Neuron (in vitro differentiated cells): ENCODE measurements around the gene MARCHF3.
"Not testable (repeated sequence)": the region's sequence is repeated elsewhere in the genome, so short reads cannot be mapped to it uniquely, and the experiment has no call there.

Experiments
- H2AFZ ChIP-seq: one replicate; pipeline ENCODE4 v1.6.1; 2013; ENCODE audit warnings: low read depth, mild to moderate bottlenecking, inconsistent platforms, low read length, moderate library complexity
- H3K27me3 ChIP-seq: one replicate; pipeline ENCODE4 v1.6.1; 2013; ENCODE audit warnings: low read length; ENCODE audit not compliant: insufficient read depth
- H3K36me3 ChIP-seq: one replicate; pipeline ENCODE4 v1.6.1; 2013; ENCODE audit warnings: low read length; ENCODE audit not compliant: insufficient read depth
- H3K4me1 ChIP-seq: one replicate; pipeline ENCODE4 v1.6.1; 2013; ENCODE audit warnings: low read length; ENCODE audit not compliant: insufficient read depth
- H3K4me3 ChIP-seq: 2 replicates; pipeline ENCODE4 v1.5.1; 2013; ENCODE audit warnings: mild to moderate bottlenecking, low read length, moderate library complexity
- H3K9me3 ChIP-seq: one replicate; pipeline ENCODE4 v1.6.1; 2013; ENCODE audit warnings: low read length

Gene MARCHF3

GRCh38 chr5:127014573-127014972, 15.8 kb downstream of the MARCHF3 start:
- Histone ChIP-seq H3K9me3 (no peaks in the 10 kb centered on the region), H3K27me3 (no peaks in the 10 kb centered on the region), H3K4me1 (no peaks in the 10 kb centered on the region), H3K4me3 (no peak overlapping the region), H3K36me3 (no peaks in the 10 kb centered on the region), H2AFZ (no peak overlapping the region)

GRCh38 chr5:127013407-127013806, 17.0 kb downstream of the MARCHF3 start:
- Histone ChIP-seq H3K4me1 (no peaks in the 10 kb centered on the region), H3K36me3 (no peaks in the 10 kb centered on the region), H3K27me3 (no peaks in the 10 kb centered on the region), H3K4me3 (no peak overlapping the region), H3K9me3 (no peaks in the 10 kb centered on the region), H2AFZ (no peak overlapping the region)

GRCh38 chr5:127012916-127013315, 17.4 kb downstream of the MARCHF3 start:
- no peak overlapping the region for H3K4me3 ChIP-seq
- no peaks in the 10 kb centered on the region for H3K36me3 ChIP-seq
- no peaks in the 10 kb centered on the region for H3K4me1 ChIP-seq
- H3K27me3 ChIP-seq = no peaks in the 10 kb centered on the region
- no peak overlapping the region for H2AFZ ChIP-seq
- H3K9me3 ChIP-seq = no peaks in the 10 kb centered on the region

- Histone ChIP-seq H3K4me3 (no peak overlapping the region), H3K36me3 (no peaks in the 10 kb centered on the region), H2AFZ (no peak overlapping the region), H3K4me1 (no peaks in the 10 kb centered on the region), H3K9me3 (no peaks in the 10 kb centered on the region), H3K27me3 (no peaks in the 10 kb centered on the region)
Measured at GRCh38 chr5:127011961-127012644, 18.3 kb downstream of the MARCHF3 start.

GRCh38 chr5:127011153-127011552, 19.2 kb downstream of the MARCHF3 start:
- no peaks in the 10 kb centered on the region for H3K36me3 ChIP-seq
- no peak overlapping the region for H2AFZ ChIP-seq
- no peaks in the 10 kb centered on the region for H3K4me1 ChIP-seq
- H3K4me3 ChIP-seq = no peak overlapping the region
- H3K27me3 ChIP-seq = no peaks in the 10 kb centered on the region
- no peaks in the 10 kb centered on the region for H3K9me3 ChIP-seq

- H2AFZ ChIP-seq = no peak overlapping the region
- H3K27me3 ChIP-seq = no peaks in the 10 kb centered on the region
- H3K4me1 ChIP-seq = no peaks in the 10 kb centered on the region
- H3K4me3 ChIP-seq = no peak overlapping the region
- H3K9me3 ChIP-seq = no peaks in the 10 kb centered on the region
- no peaks in the 10 kb centered on the region for H3K36me3 ChIP-seq
Measured at GRCh38 chr5:127010362-127010761, 20.0 kb downstream of the MARCHF3 start.

- no peaks in the 10 kb centered on the region for H3K27me3 ChIP-seq
- no peaks in the 10 kb centered on the region for H3K36me3 ChIP-seq
Measured at GRCh38 chr5:127009784-127010183, 20.6 kb downstream of the MARCHF3 start.

GRCh38 chr5:127008300-127008975, 21.9 kb downstream of the MARCHF3 start:
- H3K4me3 ChIP-seq = no peak overlapping the region
- H3K36me3 ChIP-seq = no peaks in the 10 kb centered on the region
- no peaks in the 10 kb centered on the region for H3K4me1 ChIP-seq
- H2AFZ ChIP-seq = no peak overlapping the region
- H3K9me3 ChIP-seq = no peaks in the 10 kb centered on the region
- no peaks in the 10 kb centered on the region for H3K27me3 ChIP-seq

More at GRCh38 chr5:127009784-127010183, 20.6 kb downstream of the MARCHF3 start:
- H2AFZ ChIP-seq = no peak overlapping the region
- H3K4me1 ChIP-seq = no peaks in the 10 kb centered on the region
- H3K9me3 ChIP-seq = no peaks in the 10 kb centered on the region
- H3K4me3 ChIP-seq = no peak overlapping the region

- H3K4me3 ChIP-seq = no peak overlapping the region
- H2AFZ ChIP-seq = no peak overlapping the region
- no peaks in the 10 kb centered on the region for H3K36me3 ChIP-seq
- no peaks in the 10 kb centered on the region for H3K27me3 ChIP-seq
- peaks cover 3% of the 10 kb centered on the region for H3K4me1 ChIP-seq
- no peaks in the 10 kb centered on the region for H3K9me3 ChIP-seq
Measured at GRCh38 chr5:127007522-127007921, 22.8 kb downstream of the MARCHF3 start.

GRCh38 chr5:127006744-127007143, 23.6 kb downstream of the MARCHF3 start:
- Histone ChIP-seq H2AFZ (no peak overlapping the region), H3K4me3 (no peak overlapping the region), H3K36me3 (no peaks in the 10 kb centered on the region), H3K27me3 (no peaks in the 10 kb centered on the region), H3K9me3 (no peaks in the 10 kb centered on the region), H3K4me1 (peaks cover 11% of the 10 kb centered on the region)

- peaks cover 11% of the 10 kb centered on the region for H3K4me1 ChIP-seq
- H3K36me3 ChIP-seq, H3K4me3 ChIP-seq, H3K9me3 ChIP-seq, H2AFZ ChIP-seq, H3K27me3 ChIP-seq: not testable (repeated sequence)
Measured at GRCh38 chr5:127005282-127005681, 25.1 kb downstream of the MARCHF3 start.

GRCh38 chr5:127004721-127005120, 25.6 kb downstream of the MARCHF3 start:
- H2AFZ ChIP-seq = no peak overlapping the region
- no peak overlapping the region for H3K4me3 ChIP-seq

GRCh38 chr5:127003798-127004495, 26.4 kb downstream of the MARCHF3 start:
- peaks cover 11% of the 10 kb centered on the region for H3K4me1 ChIP-seq
- H2AFZ ChIP-seq = no peak overlapping the region
- H3K36me3 ChIP-seq = no peaks in the 10 kb centered on the region
- no peaks in the 10 kb centered on the region for H3K27me3 ChIP-seq
- no peak overlapping the region for H3K4me3 ChIP-seq
- no peaks in the 10 kb centered on the region for H3K9me3 ChIP-seq

More at GRCh38 chr5:127004721-127005120, 25.6 kb downstream of the MARCHF3 start:
- no peaks in the 10 kb centered on the region for H3K27me3 ChIP-seq
- H3K9me3 ChIP-seq = no peaks in the 10 kb centered on the region
- H3K4me1 ChIP-seq = peaks cover 11% of the 10 kb centered on the region
- H3K36me3 ChIP-seq = no peaks in the 10 kb centered on the region
